ENCODE data around the gene IRX1.

IRX1 gene

DNA sequence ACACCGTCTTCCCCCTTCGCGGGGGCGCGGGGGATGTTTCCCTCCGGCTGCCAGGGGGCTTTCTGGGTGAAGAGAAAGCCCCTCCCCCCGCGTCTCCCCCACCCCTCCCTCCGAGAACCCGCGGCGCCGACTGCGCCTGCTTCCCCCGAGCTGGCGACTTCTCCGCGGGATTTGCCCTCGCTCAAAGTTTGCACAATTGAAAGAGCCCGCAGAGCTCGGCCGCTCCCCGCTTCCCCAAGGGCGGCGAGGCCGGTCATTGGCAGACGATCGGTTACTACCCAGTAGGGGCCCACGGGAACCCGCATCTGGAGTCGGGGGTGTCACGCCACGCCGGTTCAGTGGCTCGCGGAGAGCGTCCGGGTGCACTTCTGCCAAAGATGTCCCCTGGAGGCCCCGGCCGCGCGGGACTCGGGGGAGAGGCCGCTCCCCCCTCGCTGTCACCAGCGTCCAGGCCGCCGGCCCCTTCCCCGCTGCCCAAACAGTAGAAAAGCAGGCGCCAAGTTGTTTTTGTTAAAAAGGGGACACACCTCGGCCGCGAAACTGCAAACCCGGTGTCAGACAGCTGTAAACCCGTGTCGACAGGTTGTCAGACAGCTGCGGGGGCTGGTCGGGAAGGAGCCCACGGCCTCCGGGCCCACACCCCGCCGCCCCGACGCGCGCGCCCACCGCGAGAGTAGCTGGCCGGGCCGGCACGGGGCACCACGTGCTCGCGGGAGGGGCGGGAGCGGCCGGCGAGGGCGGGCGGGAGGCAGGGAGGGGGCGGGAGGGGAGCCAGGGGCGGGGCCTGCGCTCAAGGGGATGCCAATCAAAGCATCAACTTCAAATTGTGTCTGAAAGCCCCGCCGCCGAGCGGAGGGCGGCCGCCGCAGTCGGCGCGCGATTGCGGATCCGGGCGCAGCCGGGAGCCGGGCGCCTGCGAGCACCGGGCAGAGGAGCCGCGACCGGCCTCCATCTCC is at the start of gene IRX1:
Gene IRX1, plus strand, starts transcription at position 827 of the 956 bp plus-strand sequence. CDS start 274 bp downstream, outside the sequence.
- no peak for DNase-seq

GRCh38 chr5:3546028-3546427 is 49.6 kb upstream of the IRX1 start:
- no peak for DNase-seq

DNA sequence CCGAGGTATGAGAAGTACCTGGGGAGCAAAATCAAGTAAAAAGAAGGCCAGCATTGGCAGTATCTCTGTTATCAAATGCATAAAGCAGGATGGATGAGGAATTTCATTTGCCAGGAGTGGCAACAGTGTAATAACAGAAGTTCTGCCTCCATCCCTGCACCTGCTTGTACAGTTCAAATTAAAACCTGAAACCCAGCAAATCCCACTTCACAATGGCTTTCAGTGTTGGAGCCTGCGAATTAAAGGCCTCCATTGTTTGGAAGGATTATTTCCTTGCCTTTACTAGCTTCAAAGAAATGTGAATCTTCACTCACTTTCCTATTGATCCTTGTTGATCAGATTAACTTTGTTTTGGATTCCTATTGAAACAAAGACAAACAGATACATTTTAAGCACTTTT is 31.5 kb upstream of the IRX1 start:
- DNase-seq, result no peak

GRCh38 chr5:3564827-3565518 is 30.7 kb upstream of the IRX1 start:
- DNase-seq, result no peak

- no peak for DNase-seq
Measured at GRCh38 chr5:3584724-3585531, 10.7 kb upstream of the IRX1 start.

DNA sequence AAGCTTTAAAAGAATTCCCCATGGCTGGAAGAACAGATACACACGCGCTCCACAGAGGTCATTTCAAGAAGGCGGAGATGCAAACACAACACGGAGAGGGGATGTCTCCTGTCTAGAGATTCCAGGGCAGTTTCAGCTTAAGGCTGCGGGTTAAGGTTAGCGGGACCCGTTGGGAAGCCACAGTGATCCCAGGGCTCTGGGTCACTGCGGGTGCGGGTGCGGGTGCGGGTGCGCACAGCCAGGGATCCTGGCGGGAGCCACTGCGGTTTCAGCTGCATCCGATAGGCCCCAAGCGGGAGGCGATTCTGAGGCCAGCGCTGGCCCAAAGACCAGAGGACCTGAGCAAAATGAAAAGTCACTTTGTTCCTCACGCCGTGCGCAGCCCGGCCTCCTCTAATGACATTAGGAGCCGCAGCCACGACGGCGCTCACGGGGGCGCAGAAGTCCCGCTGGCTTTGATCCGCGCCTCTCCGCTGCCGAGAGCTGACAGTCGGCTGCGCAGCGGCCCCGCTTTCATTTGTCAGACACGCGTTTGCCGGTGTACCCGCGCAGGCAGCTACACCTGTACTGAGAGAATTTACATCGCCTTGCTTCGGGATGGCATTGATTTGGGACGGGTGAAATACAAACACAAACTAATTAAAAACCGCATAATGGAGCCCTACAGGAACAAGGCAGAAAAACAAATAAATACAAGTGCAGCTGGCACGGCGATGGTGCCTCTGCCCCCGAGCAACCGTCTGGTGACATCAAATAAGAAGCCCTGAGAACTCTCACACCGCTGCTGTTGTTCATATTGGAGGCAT is 5.3 kb upstream of the IRX1 start:
- DNase-seq, result no peak

DNA sequence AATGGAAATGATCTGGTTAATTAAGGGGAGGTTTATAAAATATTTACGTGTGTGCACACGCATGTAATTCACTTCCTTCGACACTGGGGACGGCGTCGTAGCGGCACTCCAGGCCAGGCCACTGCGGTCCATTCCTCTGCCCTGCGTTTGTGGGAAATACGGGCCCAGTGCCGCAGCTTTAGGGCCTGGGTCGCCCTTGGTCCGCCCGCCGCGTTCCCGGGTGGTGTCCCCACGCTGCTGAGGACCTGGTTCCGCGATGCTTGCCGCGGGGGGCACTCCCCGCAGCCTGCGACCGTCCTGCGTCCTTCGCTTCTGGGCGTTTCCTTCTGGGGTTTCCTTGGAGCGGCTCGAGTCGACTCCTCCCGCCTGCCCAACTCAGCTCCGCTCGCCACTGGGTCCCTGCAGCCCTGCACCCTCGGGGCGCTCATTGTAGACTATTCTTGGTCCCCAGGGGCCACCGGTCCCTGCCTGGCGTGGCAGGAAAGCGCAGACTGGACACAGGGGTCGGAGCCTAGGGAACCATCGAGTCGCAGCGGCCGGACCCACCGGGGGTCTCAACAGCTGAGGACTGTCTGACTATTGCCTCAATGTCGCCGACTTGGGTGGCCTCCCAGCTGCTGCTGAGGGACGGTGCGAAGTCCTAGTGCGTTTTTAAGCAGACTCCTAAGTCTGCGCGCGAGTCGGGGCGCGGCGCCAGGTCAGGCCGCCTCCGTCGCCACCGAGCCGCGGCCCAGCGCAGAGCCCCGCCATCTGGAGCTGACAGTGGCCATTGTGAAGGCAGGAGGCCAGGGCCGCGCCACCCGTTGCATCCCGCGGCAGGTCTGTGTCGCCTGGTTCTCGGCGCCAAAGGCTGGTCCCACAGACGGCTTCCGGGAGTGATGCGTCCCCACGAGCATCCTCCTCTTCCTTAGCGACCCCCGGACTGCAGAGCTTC is 4.4 kb upstream of the IRX1 start:
- DNase-seq, result no peak

DNA sequence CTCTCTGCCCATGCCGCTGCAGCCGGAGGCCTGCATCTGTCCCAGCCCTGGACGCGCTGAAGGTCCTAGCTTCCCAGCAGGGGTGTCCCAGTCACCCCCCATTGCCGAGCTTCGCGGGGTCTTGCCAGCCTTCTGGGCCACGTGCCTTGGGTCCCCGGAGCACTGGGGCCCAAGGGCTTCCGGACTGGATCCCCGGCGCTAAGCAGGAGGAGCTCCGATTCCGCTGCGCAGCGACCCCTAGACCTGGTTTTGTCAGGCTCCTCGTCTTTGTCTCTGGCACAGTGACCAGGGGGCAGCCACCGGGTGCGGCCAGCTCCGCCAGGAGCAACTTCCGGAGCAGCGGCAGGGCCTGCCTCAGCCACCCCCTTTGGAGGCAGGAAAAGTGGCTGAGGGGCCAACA is 3.3 kb upstream of the IRX1 start:
- DNase-seq, result no peak

GRCh38 chr5:3593771-3594509 is 1.7 kb upstream of the IRX1 start:
- no peak for DNase-seq

DNA sequence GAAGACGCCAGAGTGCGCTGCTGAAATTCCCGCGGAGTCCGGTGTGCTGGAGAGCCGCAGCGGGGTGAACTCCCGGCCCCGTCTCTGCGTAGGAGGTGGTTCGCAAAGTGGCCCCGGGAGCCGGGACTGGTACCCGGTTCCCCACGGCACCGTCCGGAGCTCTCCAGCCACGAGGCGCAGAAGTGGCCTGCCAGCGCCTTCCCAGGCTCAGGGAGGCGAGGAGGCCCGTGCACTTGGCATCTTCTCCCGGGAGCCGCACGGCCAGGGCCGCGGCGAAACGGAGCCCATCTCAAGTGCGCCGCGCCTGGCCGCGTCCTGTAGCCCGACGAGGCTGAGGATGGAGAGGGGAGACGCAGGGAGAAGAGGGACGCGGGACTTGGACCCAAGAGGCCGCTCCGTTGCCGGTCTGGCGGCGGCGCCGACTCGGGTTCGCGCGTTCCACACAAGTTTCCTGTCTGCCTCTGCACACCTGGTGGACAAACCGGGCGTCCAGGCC is 1.1 kb upstream of the IRX1 start:
- no peak for DNase-seq

- no peak for DNase-seq
Measured at GRCh38 chr5:3596261-3596825, 711 bp downstream of the IRX1 start.

- no peak for DNase-seq
Measured at GRCh38 chr5:3596857-3597166, 1.2 kb downstream of the IRX1 start.

GRCh38 chr5:3597167-3598007 is 1.8 kb downstream of the IRX1 start:
- DNase-seq, result no peak

DNA sequence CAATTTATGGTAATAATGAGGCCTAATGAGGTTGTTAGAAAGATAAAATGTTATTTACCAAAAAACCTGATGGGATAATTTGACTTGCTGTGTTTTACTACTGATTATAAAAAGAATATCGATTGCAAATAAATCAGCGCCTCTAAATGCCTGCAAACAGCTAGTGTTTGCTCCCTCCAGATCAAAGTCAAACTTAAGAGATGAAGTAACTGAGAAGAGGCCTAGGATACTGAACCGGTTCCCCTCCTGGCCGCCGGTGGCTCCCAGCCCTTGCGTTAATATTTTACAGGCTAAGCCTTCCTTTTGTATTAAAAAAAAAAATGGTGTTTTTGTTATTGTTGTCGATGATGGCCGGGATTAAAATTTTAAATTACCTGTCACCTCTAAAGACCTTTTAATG is 2.6 kb downstream of the IRX1 start:
- no peak for DNase-seq

- no peak for DNase-seq
Measured at GRCh38 chr5:3598769-3599211, 3.2 kb downstream of the IRX1 start.

DNA sequence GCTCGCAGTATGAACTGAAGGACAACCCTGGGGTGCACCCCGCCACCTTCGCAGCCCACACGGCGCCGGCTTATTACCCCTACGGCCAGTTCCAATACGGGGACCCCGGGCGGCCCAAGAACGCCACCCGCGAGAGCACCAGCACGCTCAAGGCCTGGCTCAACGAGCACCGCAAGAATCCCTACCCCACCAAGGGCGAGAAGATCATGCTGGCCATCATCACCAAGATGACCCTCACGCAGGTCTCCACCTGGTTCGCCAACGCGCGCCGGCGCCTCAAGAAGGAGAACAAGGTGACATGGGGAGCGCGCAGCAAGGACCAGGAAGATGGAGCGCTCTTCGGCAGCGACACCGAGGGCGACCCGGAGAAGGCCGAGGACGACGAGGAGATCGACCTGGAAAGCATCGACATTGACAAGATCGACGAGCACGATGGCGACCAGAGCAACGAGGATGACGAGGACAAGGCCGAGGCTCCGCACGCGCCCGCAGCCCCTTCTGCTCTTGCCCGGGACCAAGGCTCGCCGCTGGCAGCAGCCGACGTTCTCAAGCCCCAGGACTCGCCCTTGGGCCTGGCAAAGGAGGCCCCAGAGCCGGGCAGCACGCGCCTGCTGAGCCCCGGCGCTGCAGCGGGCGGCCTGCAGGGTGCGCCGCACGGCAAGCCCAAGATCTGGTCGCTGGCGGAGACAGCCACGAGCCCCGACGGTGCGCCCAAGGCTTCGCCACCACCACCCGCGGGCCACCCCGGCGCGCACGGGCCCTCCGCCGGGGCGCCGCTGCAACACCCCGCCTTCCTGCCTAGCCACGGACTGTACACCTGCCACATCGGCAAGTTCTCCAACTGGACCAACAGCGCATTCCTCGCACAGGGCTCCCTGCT is 3.8 kb downstream of the IRX1 start:
- DNase-seq, result no peak

DNA sequence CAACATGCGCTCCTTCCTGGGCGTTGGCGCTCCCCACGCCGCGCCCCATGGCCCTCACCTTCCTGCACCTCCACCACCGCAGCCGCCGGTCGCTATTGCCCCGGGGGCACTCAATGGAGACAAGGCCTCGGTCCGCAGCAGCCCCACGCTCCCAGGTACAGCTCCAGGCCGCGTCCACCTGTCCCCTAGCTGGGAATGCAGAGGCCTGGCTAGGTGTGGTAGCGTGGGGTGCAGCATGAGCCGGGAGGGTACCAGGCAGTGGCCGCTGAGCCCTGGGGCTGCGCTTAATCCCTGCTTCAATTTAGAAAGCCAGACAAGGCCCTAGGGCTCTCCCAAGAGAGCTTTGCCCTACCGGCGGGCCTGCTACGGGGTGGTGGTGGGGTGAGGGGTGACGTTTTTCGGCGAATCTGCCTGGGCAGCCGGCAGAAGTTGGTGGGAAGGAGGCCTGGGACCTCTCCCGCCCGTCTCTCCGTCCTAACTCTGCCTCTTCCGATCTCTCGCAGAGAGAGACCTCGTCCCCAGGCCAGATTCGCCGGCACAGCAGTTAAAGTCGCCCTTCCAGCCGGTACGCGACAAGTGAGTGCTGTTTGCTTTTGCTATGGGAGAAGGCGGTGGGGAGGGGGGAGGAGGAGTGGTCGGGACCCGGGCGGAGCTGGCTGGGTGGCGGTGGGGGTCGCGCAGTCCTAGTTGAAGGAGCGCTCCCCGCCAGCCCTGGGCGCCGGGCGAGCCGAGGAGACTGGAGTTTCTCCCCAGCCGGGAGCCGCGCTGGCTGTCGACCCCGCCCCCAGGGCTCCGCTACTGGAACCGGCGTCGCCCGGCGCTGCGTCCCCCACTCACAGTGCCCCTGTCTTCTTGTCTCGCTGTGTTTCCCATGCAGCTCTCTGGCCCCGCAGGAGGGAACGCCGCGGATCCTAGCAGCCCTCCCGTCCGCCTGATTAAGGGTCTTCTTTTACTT is 4.8 kb downstream of the IRX1 start:
- no peak for DNase-seq
